HepG2 (cell line): ENCODE data around the gene PPP2R5B. TPM values are rescaled to one million over a fixed set of nuclear protein-coding genes. Genes with fewer than 3 reads are reported as not detected.

ENCODE experiments used
- DPF2 ChIP-seq: sonication (generic); formaldehyde crosslinking; IDR thresholded peaks from 2 replicates; pipeline ENCODE4 v1.4.0; 2020; ENCODE audit warnings: mild to moderate bottlenecking, low read depth, missing genetic modification reagents, borderline replicate concordance
- GZF1 ChIP-seq: sonication (generic); formaldehyde crosslinking; IDR thresholded peaks from 2 replicates; pipeline ENCODE4 v1.5.1; 2020; ENCODE audit warnings: mild to moderate bottlenecking, missing genetic modification reagents
- IKZF1 ChIP-seq: fragments of 450-650 bp; IDR thresholded peaks from 2 replicates; pipeline ENCODE4 v1.7.1; 2016
- IKZF4 ChIP-seq: sonication (generic); formaldehyde crosslinking; IDR thresholded peaks from 2 replicates; pipeline ENCODE4 v1.5.1; 2020; ENCODE audit warnings: borderline replicate concordance, mild to moderate bottlenecking, low read depth, missing genetic modification reagents; ENCODE audit errors: not compliant biosample characterization
- IRF2 ChIP-seq: IDR thresholded peaks from 2 replicates; pipeline ENCODE4 v1.6.1; 2018; ENCODE audit warnings: missing genetic modification reagents, missing compliant biosample characterization
- KLF11 ChIP-seq: IDR thresholded peaks from 2 replicates; pipeline ENCODE4 v1.6.1; 2016; ENCODE audit warnings: missing compliant biosample characterization
- MTA1 ChIP-seq: sonication (generic); formaldehyde crosslinking; IDR thresholded peaks from 2 replicates; pipeline ENCODE4 v1.4.0; 2020; ENCODE audit warnings: missing genetic modification reagents, mild to moderate bottlenecking, borderline replicate concordance
- MTF2 ChIP-seq: sonication (generic); formaldehyde crosslinking; IDR thresholded peaks from 2 replicates; pipeline ENCODE4 v1.5.0; 2020; ENCODE audit warnings: missing genetic modification reagents, borderline replicate concordance
- NFYC ChIP-seq: IDR thresholded peaks from 2 replicates; pipeline ENCODE4 v1.6.1; 2016; ENCODE audit warnings: missing genetic modification reagents, missing compliant biosample characterization
- REL ChIP-seq: sonication (generic); formaldehyde crosslinking; conservative IDR thresholded peaks from 2 replicates; pipeline ENCODE4 v1.8.0; 2022; ENCODE audit warnings: mild to moderate bottlenecking, missing genetic modification reagents, moderate library complexity
- TBX2 ChIP-seq: sonication (generic); formaldehyde crosslinking; IDR thresholded peaks from 2 replicates; pipeline ENCODE4 v1.5.0; 2020; ENCODE audit warnings: missing genetic modification reagents, mild to moderate bottlenecking, borderline replicate concordance
- TCF7 ChIP-seq: sonication (generic); IDR thresholded peaks from 2 replicates; pipeline ENCODE4 v1.6.1; 2016; ENCODE audit warnings: antibody characterized with exemption, low read depth
- THAP11 ChIP-seq: IDR thresholded peaks from 2 replicates; pipeline ENCODE4 v1.6.1; 2016; ENCODE audit warnings: missing biosample characterization, missing genetic modification reagents
- YEATS4 ChIP-seq: sonication (generic); formaldehyde crosslinking; IDR thresholded peaks from 2 replicates; pipeline ENCODE4 v1.4.0; 2020; ENCODE audit warnings: missing genetic modification reagents, borderline replicate concordance
- ZFP90 ChIP-seq: sonication (generic); formaldehyde crosslinking; IDR thresholded peaks from 2 replicates; pipeline ENCODE4 v1.8.0; 2022; ENCODE audit warnings: missing genetic modification reagents, mild to moderate bottlenecking, inconsistent platforms, borderline replicate concordance
- ZKSCAN1 ChIP-seq: fragments of 150-350 bp; IDR thresholded peaks from 2 replicates; pipeline ENCODE4 v1.6.1; 2014; ENCODE audit warnings: low read length
- ZNF550 ChIP-seq: sonication (generic); formaldehyde crosslinking; IDR thresholded peaks from 2 replicates; pipeline ENCODE4 v1.4.0; 2020; ENCODE audit warnings: mild to moderate bottlenecking, missing genetic modification reagents, borderline replicate concordance
- ZNF564 ChIP-seq: sonication (generic); formaldehyde crosslinking; IDR thresholded peaks from 2 replicates; pipeline ENCODE4 v1.8.1; 2023; ENCODE audit warnings: mild to moderate bottlenecking, missing genetic modification reagents
- ZNF713 ChIP-seq: sonication (generic); formaldehyde crosslinking; IDR thresholded peaks from 2 replicates; pipeline ENCODE4 v1.4.0; 2020; ENCODE audit warnings: mild to moderate bottlenecking, missing genetic modification reagents
- polyA plus RNA-seq, 8 experiments: library from polyadenylated mRNA; depleted of rRNA in 3 of 8; stranded (reverse) in 7 of 8; unstranded in 1 of 8; fragments of >200 nt; fragmentation: Illumina TruSeq in 4 of 8; extraction: Trizol in 4 of 8; gene quantifications; 2 replicates each; pipeline versions ENCODE4 v1.2.1 to v1.2.3, GENCODE V29; 2011 to 2016; ENCODE audit warnings: low read depth in 4 of 8, missing spikeins in 1 of 8, mixed read lengths in 1 of 8; ENCODE audit not compliant: insufficient read depth in 1 of 8
- total RNA-seq, 5 experiments: library from RNA; depleted of rRNA; stranded (reverse); fragments of >200 nt; fragmentation: Illumina TruSeq; extraction: Trizol; gene quantifications; 2 replicates each; pipeline ENCODE4 v1.2.3, GENCODE V29; 2016; ENCODE audit warnings: low read depth in 1 of 5
- TF ChIP-seq, protein P1 (sequence below): sonication (generic); formaldehyde crosslinking; IDR thresholded peaks from 2 replicates; pipeline ENCODE4 v1.5.0; 2020; ENCODE audit warnings: mild to moderate bottlenecking, low read depth, missing genetic modification reagents, borderline replicate concordance
- TF ChIP-seq, protein P2 (sequence below): sonication (generic); formaldehyde crosslinking; conservative IDR thresholded peaks from 2 replicates; pipeline ENCODE4 v1.5.0; 2020; ENCODE audit warnings: missing genetic modification reagents
- TF ChIP-seq, protein P3 (sequence below): sonication (generic); formaldehyde crosslinking; IDR thresholded peaks from 2 replicates; pipeline ENCODE4 v1.5.0; 2020; ENCODE audit warnings: missing genetic modification reagents
- TF ChIP-seq, protein P4 (sequence below): sonication (generic); formaldehyde crosslinking; IDR thresholded peaks from 2 replicates; pipeline ENCODE4 v1.5.1; 2020; ENCODE audit warnings: missing genetic modification reagents, mild to moderate bottlenecking, borderline replicate concordance
- TF ChIP-seq, protein P5 (sequence below): sonication (generic); formaldehyde crosslinking; IDR thresholded peaks from 2 replicates; pipeline ENCODE4 v1.5.0; 2020; ENCODE audit warnings: mild to moderate bottlenecking, missing genetic modification reagents, moderate library complexity

PPP2R5B gene
- total and polyA plus RNA-seq, 2 of the 13 experiments (the other 11 are each of a cell fraction or from before 2014, with no cell fraction given) = 2.3 to 8.3 TPM

DNA sequence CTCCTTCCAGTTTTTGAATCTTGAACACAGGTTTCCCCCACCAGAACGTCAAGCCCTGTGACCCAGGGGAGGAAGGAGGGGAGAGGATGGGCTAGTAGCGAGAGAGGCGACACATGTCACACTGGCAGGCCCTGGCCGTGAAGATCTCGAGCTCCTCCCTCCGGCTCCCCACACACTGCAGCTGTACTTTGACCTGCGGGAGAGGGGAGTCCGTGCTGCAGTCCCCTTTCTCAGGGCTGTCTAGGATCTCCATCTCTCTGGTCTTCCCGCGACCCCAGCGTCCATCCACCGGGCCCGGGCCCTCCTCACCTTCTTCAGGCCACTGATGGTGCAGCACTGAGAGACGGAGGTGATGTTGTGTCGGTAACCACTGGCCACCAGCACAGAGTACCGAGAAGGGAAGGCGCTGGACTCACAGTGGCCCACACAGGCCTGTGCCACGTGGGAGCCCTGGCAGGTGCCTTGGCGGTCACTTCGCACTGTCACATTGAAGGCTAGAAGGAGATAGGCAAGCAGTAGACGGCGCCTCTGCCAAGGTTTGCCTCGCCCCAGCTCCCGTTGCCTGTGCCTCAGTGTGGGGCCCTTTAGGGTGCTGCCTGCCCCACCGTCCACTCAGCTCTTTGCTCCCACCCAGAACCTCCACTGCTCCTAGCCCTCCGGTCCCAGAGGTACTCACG is 10.3 kb downstream of the PPP2R5B start (continued):
- TF ChIP-seq, protein P1, sequence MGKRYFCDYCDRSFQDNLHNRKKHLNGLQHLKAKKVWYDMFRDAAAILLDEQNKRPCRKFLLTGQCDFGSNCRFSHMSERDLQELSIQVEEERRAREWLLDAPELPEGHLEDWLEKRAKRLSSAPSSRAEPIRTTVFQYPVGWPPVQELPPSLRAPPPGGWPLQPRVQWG (CRISPR knock-in tag) = no peak
- TF ChIP-seq IKZF4 (peak; percentile 66), ZKSCAN1 (no peak), GZF1 (CRISPR knock-in tag) (no peak; the same call in 1 of the 2 replicates), TCF7 (no peak), ZNF564 (CRISPR knock-in tag) (no peak), IRF2 (CRISPR knock-in tag) (peak; percentile 35; the same call in 1 of the 2 replicates), KLF11 (CRISPR knock-in tag) (no peak), ZNF713 (CRISPR knock-in tag) (no peak), MTF2 (CRISPR knock-in tag) (no peak), THAP11 (peak; percentile 67; the same call in 1 of the 2 replicates), NFYC (CRISPR knock-in tag) (no peak), YEATS4 (CRISPR knock-in tag) (peak; percentile 66), IKZF1 (no peak), DPF2 (no peak), TBX2 (CRISPR knock-in tag) (peak; percentile 33; the same call in 1 of the 2 replicates), MTA1 (CRISPR knock-in tag) (0 out of 2 replicates have a peak, but pooled peaks have one; percentile 28), REL (CRISPR knock-in tag) (no peak), ZNF550 (CRISPR knock-in tag) (no peak), ZFP90 (CRISPR knock-in tag) (peak; percentile 43)
- TF ChIP-seq, protein P2, sequence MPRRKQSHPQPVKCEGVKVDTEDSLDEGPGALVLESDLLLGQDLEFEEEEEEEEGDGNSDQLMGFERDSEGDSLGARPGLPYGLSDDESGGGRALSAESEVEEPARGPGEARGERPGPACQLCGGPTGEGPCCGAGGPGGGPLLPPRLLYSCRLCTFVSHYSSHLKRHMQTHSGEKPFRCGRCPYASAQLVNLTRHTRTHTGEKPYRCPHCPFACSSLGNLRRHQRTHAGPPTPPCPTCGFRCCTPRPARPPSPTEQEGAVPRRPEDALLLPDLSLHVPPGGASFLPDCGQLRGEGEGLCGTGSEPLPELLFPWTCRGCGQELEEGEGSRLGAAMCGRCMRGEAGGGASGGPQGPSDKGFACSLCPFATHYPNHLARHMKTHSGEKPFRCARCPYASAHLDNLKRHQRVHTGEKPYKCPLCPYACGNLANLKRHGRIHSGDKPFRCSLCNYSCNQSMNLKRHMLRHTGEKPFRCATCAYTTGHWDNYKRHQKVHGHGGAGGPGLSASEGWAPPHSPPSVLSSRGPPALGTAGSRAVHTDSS = no peak
- TF ChIP-seq, protein P3, sequence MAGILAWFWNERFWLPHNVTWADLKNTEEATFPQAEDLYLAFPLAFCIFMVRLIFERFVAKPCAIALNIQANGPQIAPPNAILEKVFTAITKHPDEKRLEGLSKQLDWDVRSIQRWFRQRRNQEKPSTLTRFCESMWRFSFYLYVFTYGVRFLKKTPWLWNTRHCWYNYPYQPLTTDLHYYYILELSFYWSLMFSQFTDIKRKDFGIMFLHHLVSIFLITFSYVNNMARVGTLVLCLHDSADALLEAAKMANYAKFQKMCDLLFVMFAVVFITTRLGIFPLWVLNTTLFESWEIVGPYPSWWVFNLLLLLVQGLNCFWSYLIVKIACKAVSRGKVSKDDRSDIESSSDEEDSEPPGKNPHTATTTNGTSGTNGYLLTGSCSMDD = no peak
- TF ChIP-seq, protein P4, sequence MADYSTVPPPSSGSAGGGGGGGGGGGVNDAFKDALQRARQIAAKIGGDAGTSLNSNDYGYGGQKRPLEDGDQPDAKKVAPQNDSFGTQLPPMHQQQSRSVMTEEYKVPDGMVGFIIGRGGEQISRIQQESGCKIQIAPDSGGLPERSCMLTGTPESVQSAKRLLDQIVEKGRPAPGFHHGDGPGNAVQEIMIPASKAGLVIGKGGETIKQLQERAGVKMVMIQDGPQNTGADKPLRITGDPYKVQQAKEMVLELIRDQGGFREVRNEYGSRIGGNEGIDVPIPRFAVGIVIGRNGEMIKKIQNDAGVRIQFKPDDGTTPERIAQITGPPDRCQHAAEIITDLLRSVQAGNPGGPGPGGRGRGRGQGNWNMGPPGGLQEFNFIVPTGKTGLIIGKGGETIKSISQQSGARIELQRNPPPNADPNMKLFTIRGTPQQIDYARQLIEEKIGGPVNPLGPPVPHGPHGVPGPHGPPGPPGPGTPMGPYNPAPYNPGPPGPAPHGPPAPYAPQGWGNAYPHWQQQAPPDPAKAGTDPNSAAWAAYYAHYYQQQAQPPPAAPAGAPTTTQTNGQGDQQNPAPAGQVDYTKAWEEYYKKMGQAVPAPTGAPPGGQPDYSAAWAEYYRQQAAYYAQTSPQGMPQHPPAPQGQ (CRISPR knock-in tag) = no peak
- TF ChIP-seq, protein P5, sequence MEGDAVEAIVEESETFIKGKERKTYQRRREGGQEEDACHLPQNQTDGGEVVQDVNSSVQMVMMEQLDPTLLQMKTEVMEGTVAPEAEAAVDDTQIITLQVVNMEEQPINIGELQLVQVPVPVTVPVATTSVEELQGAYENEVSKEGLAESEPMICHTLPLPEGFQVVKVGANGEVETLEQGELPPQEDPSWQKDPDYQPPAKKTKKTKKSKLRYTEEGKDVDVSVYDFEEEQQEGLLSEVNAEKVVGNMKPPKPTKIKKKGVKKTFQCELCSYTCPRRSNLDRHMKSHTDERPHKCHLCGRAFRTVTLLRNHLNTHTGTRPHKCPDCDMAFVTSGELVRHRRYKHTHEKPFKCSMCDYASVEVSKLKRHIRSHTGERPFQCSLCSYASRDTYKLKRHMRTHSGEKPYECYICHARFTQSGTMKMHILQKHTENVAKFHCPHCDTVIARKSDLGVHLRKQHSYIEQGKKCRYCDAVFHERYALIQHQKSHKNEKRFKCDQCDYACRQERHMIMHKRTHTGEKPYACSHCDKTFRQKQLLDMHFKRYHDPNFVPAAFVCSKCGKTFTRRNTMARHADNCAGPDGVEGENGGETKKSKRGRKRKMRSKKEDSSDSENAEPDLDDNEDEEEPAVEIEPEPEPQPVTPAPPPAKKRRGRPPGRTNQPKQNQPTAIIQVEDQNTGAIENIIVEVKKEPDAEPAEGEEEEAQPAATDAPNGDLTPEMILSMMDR (CRISPR knock-in tag) = peak; percentile 82
